NCI-H1436 (cell line): ENCODE data around the gene GOLGA2.
A peak's percentile ranks its signal among the peaks of the same experiment; 100 is the strongest.
"Not testable (repeated sequence)": the region's sequence is repeated elsewhere in the genome, so short reads cannot be mapped to it uniquely, and the experiment has no call there.

Experiments
- DNase-seq: peaks from one replicate; lab custom pipeline; 2025; lab: John Stamatoyannopoulos, UW

Gene GOLGA2

GRCh38 chr9:128242124-128242523, 33.7 kb downstream of the GOLGA2 start:
- DNase-seq: no peak

- no peak for DNase-seq
Observed at GRCh38 chr9:128233817-128234406, 41.9 kb downstream of the GOLGA2 start.

GRCh38 chr9:128232528-128233428, 43.0 kb downstream of the GOLGA2 start:
- DNase-seq: no peak

- no peak for DNase-seq
Observed at GRCh38 chr9:128231638-128232527, 43.9 kb downstream of the GOLGA2 start.

- not testable (repeated sequence) for DNase-seq
Observed at GRCh38 chr9:128230897-128231296, 44.9 kb downstream of the GOLGA2 start.

- no peak for DNase-seq
Observed at GRCh38 chr9:128226412-128226801, 49.4 kb downstream of the GOLGA2 start.

- no peak for DNase-seq
Observed at GRCh38 chr9:128225770-128226411, 49.9 kb downstream of the GOLGA2 start.

GRCh38 chr9:128224877-128225276, 50.9 kb downstream of the GOLGA2 start:
- DNase-seq: no peak

GRCh38 chr9:128222880-128223670, 52.7 kb downstream of the GOLGA2 start:
- DNase-seq: no peak

- no peak for DNase-seq
Observed at GRCh38 chr9:128222026-128222425, 53.8 kb downstream of the GOLGA2 start.

- no peak for DNase-seq
Observed at GRCh38 chr9:128219831-128220230, 56.0 kb downstream of the GOLGA2 start.

- peak; percentile 88 for DNase-seq
Observed at GRCh38 chr9:128218518-128219389, 57.1 kb downstream of the GOLGA2 start.

- DNase-seq: no peak
Observed at GRCh38 chr9:128218172-128218517, 57.7 kb downstream of the GOLGA2 start.

- DNase-seq: no peak
Observed at GRCh38 chr9:128216781-128217553, 58.8 kb downstream of the GOLGA2 start.

GRCh38 chr9:128215491-128216409, 60.1 kb downstream of the GOLGA2 start:
- no peak for DNase-seq

GRCh38 chr9:128214571-128215490, 61.0 kb downstream of the GOLGA2 start:
- no peak for DNase-seq
